ENCODE results near the gene LRRC1. TPM values are rescaled to one million over a fixed set of nuclear protein-coding genes. Genes with fewer than 3 reads are reported as not detected.

LRRC1 gene
- total and polyA plus RNA-seq, 2 donors (not counting 3 experiments of a cell fraction or from before 2014, with no cell fraction given) = 5.6 to 11.7 TPM

DNA sequence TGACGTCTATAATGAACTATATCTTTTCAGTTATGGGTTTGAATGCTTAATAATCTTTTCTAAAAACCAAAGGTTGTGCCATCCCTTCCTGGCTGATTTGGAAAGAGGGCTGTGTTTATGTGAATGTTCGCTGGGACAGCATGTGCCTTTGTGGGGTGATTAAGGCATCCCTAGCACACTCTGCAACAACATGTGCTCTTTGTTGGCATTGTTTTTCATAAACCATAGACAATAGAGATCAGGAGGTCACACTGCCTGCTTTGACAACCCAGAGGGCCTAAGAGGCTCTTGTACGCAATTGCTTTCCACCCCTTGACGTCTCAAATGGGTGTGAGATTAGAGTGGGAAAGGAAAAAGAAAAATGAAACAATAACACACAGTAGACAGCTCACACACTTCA, 116.0 kb downstream of the LRRC1 start:
- Histone ChIP-seq H4K20me1 (replicated peaks; ENCODE audit: control insufficient read depth, extremely low read depth, insufficient read depth, low read length) (no peaks in the 10 kb centered on the region), H3K9ac (replicated peaks; ENCODE audit: extremely low read depth, insufficient read depth, low read length) (no peak overlapping the region), H3K36me3 (ENCODE audit: control insufficient read depth in 2 of 2, extremely low read depth in 1 of 2, insufficient read depth in 2 of 2, low read length in 2 of 2) (peaks cover 0 to 6% of the 10 kb centered on the region in 2 experiments), H3K79me2 (ENCODE audit: control insufficient read depth, insufficient read depth, low read length) (no peaks in the 10 kb centered on the region), H3K9me1 (replicated peaks; ENCODE audit: control insufficient read depth, extremely low read depth, insufficient read depth, low read length) (no peaks in the 10 kb centered on the region), H3K4me2 (ENCODE audit: insufficient read depth, low read length) (peak overlapping the region; percentile 43), H3K4me1 (ENCODE audit: control insufficient read depth, extremely low read depth, insufficient read depth, low read length) (peaks cover 21% of the 10 kb centered on the region), H3K27ac (ENCODE audit: insufficient read depth, low read depth, low read length) (peak overlapping the region; percentile 87), H3K9me3 (replicated peaks; ENCODE audit: control insufficient read depth, insufficient read depth, low read length) (no peaks in the 10 kb centered on the region), H2AFZ (ENCODE audit: low read depth, low read length) (peak overlapping the region; percentile 44), H3K27me3 (ENCODE audit: control insufficient read depth in 2 of 2, insufficient read depth in 2 of 2, low read length in 2 of 2) (no peaks in the 10 kb centered on the region), H3K4me3 (replicated peaks in 1 of 3; ENCODE audit: insufficient read depth in 1 of 3, low read depth in 1 of 3, low read length in 3 of 3) (no peak overlapping the region)
- BruUV-seq (replicated peaks) = no TSS peak
- intact Hi-C loops (cut with micrococcal nuclease) = loop anchor here (1.0 to 2.0 kb wide), 2 partner anchors 18 to 40 kb away; no protein-coding TSS in a partner anchor
- POLR2A ChIA-PET = no interaction called here
- TF ChIP-seq EZH2 (IDR thresholded peaks at IDR 0.05; ENCODE audit: borderline replicate concordance, low read depth, low read length, severe bottlenecking) (no peak), FOS (IDR thresholded peaks at IDR 0.05; ENCODE audit: borderline replicate concordance, insufficient read depth, low read length) (no peak), MYC (IDR thresholded peaks at IDR 0.05; ENCODE audit: low read depth, low read length) (peak; percentile 84), POLR2AphosphoS5 (IDR thresholded peaks at IDR 0.05; ENCODE audit: insufficient read depth, low read depth, low read length) (no peak), JUN (IDR thresholded peaks at IDR 0.05; ENCODE audit: borderline replicate concordance, insufficient read depth, insufficient read length, low read depth) (peak; percentile 17), POLR2A (IDR thresholded peaks at IDR 0.05; ENCODE audit: low read depth, low read length) (no peak), GATA2 (IDR thresholded peaks at IDR 0.05; ENCODE audit: insufficient read depth, insufficient read length, low read depth, low read length) (no peak)
- TF ChIP-seq, protein P1, sequence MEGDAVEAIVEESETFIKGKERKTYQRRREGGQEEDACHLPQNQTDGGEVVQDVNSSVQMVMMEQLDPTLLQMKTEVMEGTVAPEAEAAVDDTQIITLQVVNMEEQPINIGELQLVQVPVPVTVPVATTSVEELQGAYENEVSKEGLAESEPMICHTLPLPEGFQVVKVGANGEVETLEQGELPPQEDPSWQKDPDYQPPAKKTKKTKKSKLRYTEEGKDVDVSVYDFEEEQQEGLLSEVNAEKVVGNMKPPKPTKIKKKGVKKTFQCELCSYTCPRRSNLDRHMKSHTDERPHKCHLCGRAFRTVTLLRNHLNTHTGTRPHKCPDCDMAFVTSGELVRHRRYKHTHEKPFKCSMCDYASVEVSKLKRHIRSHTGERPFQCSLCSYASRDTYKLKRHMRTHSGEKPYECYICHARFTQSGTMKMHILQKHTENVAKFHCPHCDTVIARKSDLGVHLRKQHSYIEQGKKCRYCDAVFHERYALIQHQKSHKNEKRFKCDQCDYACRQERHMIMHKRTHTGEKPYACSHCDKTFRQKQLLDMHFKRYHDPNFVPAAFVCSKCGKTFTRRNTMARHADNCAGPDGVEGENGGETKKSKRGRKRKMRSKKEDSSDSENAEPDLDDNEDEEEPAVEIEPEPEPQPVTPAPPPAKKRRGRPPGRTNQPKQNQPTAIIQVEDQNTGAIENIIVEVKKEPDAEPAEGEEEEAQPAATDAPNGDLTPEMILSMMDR (IDR thresholded peaks at IDR 0.05; ENCODE audit: extremely low read depth in 1 of 2, insufficient read depth in 1 of 2, low read depth in 1 of 2, low read length in 2 of 2) = no peak
- TF ChIP-seq, protein P2, sequence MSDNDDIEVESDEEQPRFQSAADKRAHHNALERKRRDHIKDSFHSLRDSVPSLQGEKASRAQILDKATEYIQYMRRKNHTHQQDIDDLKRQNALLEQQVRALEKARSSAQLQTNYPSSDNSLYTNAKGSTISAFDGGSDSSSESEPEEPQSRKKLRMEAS (IDR thresholded peaks at IDR 0.05; ENCODE audit: insufficient read depth, insufficient read length) = peak; percentile 90
- CTCF ChIA-PET = interaction anchor here (0.8 to 1.4 kb wide), 7 partner anchors 13 to 192 kb away, joined by 3 to 4 read pairs (median 3); no protein-coding TSS in a partner anchor
- FAIRE-seq (peak; percentile 85), DNase-seq (ENCODE audit: low read depth, low spot score) (peak; percentile 97)
- dilution Hi-C loops (cut with MboI; ENCODE audit: extremely low pct_ligation_motif_present, low sequenced_read_pairs) = no loop called here
